Ovary (tissue), 9 donors: Measurements from ENCODE around the gene PXDC1. TPM values are rescaled to one million over a fixed set of nuclear protein-coding genes. Genes with fewer than 3 reads are reported as not detected.

ENCODE experiments used
- DNase-seq, 5 donors: peaks; one replicate each; pipeline ENCODE4 v3.0.0-alpha.2; 2019 to 2020
- H3K27ac ChIP-seq, 2 donors: fragments of 200-600 bp; one replicate each; pipeline versions ENCODE4 v1.5.1 to v1.8.0; 2019 to 2022
- H3K27me3 ChIP-seq: fragments of 200-600 bp; one replicate; pipeline ENCODE4 v1.8.0; 2022
- H3K36me3 ChIP-seq: fragments of 200-600 bp; sonication (generic); one replicate; pipeline ENCODE4 v1.5.1; 2019
- H3K4me1 ChIP-seq: one replicate; pipeline ENCODE4 v1.8.1; 2013; ENCODE audit warnings: mild to moderate bottlenecking, moderate library complexity; ENCODE audit not compliant: insufficient read depth
- H3K4me3 ChIP-seq: fragments of 200-600 bp; sonication (generic); one replicate; pipeline ENCODE4 v1.5.1; 2017
- H3K9me3 ChIP-seq, 2 donors: fragments of 200-600 bp in 1 of 2; sonication (generic) in 1 of 2; one replicate each; pipeline versions ENCODE4 v1.5.1 to v1.8.1; 2013 to 2019; ENCODE audit warnings: mild to moderate bottlenecking in 1 of 2, moderate library complexity in 1 of 2
- EP300 ChIP-seq: sonication (generic); formaldehyde crosslinking; IDR thresholded peaks from one replicate; pipeline ENCODE4 v1.6.1; 2017; ENCODE audit warnings: antibody characterized with exemption
- POLR2A ChIP-seq: fragments of 450-650 bp; IDR thresholded peaks from one replicate; pipeline ENCODE4 v1.6.1; 2017; ENCODE audit warnings: antibody characterized with exemption, mild to moderate bottlenecking, moderate library complexity
- WGBS, 3 donors: extraction: QIAGEN DNeasy Blood & Tissue Kit in 1 of 3; methylation state at CpG; one replicate each; pipeline versions ENCODE4 v1.1.5 to v1.1.7; 2013 to 2017; 5-methylcytosine and 5-hydroxymethylcytosine counted together
- intact Hi-C, 4 donors: fragments of 100-400 bp; cut with DNase I; formaldehyde crosslinking; loops; one replicate each; pipeline versions ENCODE4 v1.11.0 to v1.15.1; 2022 to 2023
- polyA plus RNA-seq, 2 donors: library from polyadenylated mRNA; stranded (reverse); fragments of 200-250 nt in 1 of 2; fragments of 350-450 nt in 1 of 2; fragmentation: Illumina TruSeq in 1 of 2; extraction: RNeasy Lipid Tissue Mini Kit (QIAGEN cat#74804) in 1 of 2; gene quantifications; one replicate each; pipeline ENCODE4 v1.2.3, GENCODE V29; 2013 to 2014
- total RNA-seq, 7 donors: library from RNA; depleted of rRNA in 2 of 7; stranded (reverse); fragments of >200 nt in 2 of 7; fragmentation: NEBNext Ultra II Directional in 3 of 7; extraction: Animal tissue kit (Norgen Biotek cat#: 25700) in 3 of 7; gene quantifications; one replicate each; pipeline versions ENCODE4 v1.1.0 to v1.2.4, GENCODE V29; 2016 to 2023
- TF ChIP-seq, protein P1 (sequence below), 3 donors: fragments of 450-650 bp in 2 of 3; fragments of 200-600 bp in 1 of 3; IDR thresholded peaks; one replicate each; pipeline versions ENCODE4 v1.5.1 to v1.8.0; 2016 to 2022; ENCODE audit warnings: antibody characterized with exemption in 3 of 3, mild to moderate bottlenecking in 1 of 3
- donor health status: DM: no; HTN: no; CAD: no; lungs with moderate emphysema.
- donor health status: DM: no; HTN: no; CAD: no.
- donor health status: Bipolar disorder and iron deficiency.
- donor health status: DM: yes; HTN: yes; CAD: no.
- donor health status: DM: no; HTN: no; CAD: no.
- donor health status: DM: yes; HTN: yes; CAD: no.

Gene PXDC1
- total and polyA plus RNA-seq, 9 donors: 16.1 to 49.4 (median 23.4) TPM

DNA sequence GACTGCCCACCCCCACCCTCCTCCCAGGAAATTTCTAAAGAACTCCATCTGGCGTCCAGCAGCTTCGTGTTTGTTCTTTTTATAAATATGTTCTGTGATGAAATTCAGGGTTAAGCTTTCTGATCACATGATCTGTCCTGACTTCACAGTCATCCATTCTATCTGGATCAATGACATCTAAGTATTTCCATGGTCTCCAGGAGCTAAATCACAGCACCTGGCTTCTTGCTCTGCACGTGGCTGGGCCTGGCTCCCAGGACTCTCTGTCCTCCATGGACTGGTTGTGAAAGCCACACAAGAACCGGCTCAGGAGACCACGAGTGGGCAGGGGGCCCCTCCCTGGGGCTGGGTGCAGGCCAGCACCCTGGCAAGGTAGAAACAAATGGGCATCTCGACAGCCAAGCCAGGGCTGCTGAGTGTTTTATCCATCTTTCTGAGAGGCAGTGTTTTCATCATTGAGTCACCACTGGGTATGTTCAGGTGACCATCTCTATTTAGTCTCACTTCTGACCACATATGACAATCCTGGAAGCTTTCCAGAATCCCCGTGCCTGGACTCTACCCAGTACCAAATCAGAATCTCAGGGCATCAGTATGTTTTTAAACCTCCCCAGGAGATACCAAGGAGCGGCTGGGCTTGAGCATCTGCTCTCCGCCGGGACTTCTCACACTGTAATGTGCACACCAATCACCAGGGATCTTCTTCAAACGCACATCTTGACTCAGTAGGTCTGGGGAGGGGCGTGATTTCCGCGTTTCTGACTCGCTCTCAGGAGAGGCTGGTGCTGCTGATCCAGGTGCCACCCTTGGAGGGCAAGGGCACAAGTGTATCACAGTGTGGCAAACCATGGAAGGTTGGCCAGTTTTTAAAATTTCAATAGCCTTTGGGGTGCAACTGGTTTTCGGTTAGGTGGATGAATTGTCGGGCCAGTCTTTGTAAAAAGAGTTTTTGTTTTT, 31.6 kb upstream of the PXDC1 start:
- no peaks in the 10 kb centered on the region for H3K27me3 ChIP-seq
- WGBS, 3 donors: 67 to 72% (median 72%) methylated on average over 17 of the region's 17 CpGs
- intact Hi-C loops: no loop called here
- no peaks in the 10 kb centered on the region for H3K9me3 ChIP-seq
- H3K4me1 ChIP-seq: no peaks in the 10 kb centered on the region
- H3K4me3 ChIP-seq: no peak overlapping the region
- H3K27ac ChIP-seq: no peak overlapping the region
- DNase-seq: no peak
- no peaks in the 10 kb centered on the region for H3K36me3 ChIP-seq
- TF ChIP-seq EP300 (no peak), POLR2A (no peak)
- TF ChIP-seq, protein P1, sequence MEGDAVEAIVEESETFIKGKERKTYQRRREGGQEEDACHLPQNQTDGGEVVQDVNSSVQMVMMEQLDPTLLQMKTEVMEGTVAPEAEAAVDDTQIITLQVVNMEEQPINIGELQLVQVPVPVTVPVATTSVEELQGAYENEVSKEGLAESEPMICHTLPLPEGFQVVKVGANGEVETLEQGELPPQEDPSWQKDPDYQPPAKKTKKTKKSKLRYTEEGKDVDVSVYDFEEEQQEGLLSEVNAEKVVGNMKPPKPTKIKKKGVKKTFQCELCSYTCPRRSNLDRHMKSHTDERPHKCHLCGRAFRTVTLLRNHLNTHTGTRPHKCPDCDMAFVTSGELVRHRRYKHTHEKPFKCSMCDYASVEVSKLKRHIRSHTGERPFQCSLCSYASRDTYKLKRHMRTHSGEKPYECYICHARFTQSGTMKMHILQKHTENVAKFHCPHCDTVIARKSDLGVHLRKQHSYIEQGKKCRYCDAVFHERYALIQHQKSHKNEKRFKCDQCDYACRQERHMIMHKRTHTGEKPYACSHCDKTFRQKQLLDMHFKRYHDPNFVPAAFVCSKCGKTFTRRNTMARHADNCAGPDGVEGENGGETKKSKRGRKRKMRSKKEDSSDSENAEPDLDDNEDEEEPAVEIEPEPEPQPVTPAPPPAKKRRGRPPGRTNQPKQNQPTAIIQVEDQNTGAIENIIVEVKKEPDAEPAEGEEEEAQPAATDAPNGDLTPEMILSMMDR (IDR thresholded peaks at IDR 0.05): no peak

DNA sequence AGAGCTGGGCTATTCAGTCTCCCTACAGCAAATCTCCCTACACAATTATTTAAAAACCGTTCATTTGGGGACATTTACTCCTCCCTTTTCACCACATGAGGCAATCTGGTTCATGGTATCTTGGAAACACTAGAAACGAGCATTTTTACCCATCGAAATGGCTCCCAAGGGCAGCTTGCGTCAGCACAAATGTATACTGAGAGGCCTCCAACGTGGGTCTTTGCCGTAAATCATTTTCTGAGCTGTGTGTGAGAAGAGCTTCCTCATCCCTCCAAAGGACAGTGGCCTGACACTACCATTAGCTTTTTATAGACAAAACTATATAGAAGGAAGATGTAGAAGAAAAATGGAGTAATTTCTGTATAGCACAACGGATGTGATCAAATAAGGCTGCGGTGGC, 30.0 kb upstream of the PXDC1 start:
- no peak for TF ChIP-seq POLR2A
- intact Hi-C loops: no loop called here
- H3K36me3 ChIP-seq: no peaks in the 10 kb centered on the region
- 84 to 89% (median 87%) methylated on average over 8 of the region's 8 CpGs for WGBS, 3 donors
- no peaks in the 10 kb centered on the region for H3K27me3 ChIP-seq
- H3K9me3 ChIP-seq: no peaks in the 10 kb centered on the region
- no peak overlapping the region for H3K27ac ChIP-seq
- no peak overlapping the region for H3K4me3 ChIP-seq
- no peak for DNase-seq
- H3K4me1 ChIP-seq: no peaks in the 10 kb centered on the region

DNA sequence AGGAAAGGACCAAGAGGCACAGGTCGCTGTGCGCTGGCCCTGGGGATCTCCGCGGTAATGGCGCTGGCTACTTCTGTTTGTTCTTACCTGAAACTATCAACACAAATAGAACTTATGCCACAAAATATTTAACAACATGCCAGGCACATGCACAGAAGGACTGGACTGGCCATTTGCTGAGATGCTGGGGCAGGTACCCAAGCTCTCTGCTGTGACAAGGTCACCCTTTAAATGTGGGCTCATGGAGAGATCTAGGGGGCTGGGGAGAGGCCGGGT, 28.0 kb upstream of the PXDC1 start:
- intact Hi-C loops: no loop called here
- H3K27me3 ChIP-seq: no peaks in the 10 kb centered on the region

DNA sequence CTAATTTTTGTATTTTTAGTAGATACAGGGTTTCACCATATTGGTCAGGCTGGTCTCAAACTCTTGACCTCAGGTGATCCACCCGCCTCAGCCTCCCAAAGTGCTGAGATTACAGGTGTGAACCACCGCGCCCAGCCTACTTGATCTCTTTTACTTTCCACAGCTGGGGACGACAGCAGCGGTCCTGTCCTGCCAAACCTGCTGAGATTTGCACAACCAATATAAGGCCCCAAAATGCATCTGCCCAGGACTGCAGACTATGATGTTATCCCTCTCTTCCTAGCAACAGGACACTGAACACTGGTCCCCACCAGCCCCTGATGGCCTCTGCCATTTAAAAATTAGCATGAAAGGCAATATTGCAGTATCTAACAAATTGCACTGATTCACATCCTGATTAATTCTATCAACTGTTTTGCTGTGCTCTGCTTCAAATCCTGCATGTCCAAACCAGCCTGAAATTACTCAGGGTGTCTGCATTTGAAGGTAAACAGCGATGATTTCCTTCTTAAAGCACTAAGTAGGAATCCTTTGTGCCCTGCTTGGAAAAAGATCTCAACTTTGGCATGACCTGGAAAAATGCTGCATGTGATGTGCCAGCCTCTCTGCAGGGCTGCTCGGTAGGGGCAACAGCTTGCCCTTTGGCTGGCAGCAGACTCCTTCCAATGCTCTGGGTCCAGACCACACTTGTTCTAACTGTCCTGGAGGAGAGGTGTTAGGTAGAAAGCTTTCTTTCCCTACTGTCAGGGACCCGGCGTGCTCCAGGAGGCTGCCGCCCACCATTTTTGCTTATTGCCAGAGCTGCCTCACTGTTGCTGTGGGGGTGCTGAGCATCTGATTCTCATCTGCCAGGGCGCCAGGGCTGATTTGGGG, 27.4 kb upstream of the PXDC1 start:
- no peak overlapping the region for H3K27ac ChIP-seq
- intact Hi-C loops: no loop called here
- 89 to 92% (median 90%) methylated on average over 11 of the region's 11 CpGs for WGBS, 3 donors

More for the DNA sequence above, 28.0 kb upstream of the PXDC1 start:
- no peaks in the 10 kb centered on the region for H3K4me1 ChIP-seq
- H3K36me3 ChIP-seq: no peaks in the 10 kb centered on the region
- H3K27ac ChIP-seq: no peak overlapping the region
- H3K9me3 ChIP-seq: no peaks in the 10 kb centered on the region
- WGBS, 3 donors: 95 to 96% (median 96%) methylated on average over 6 of the region's 6 CpGs
- DNase-seq: no peak
- H3K4me3 ChIP-seq: no peak overlapping the region
- no peak for TF ChIP-seq POLR2A

More for the DNA sequence above, 27.4 kb upstream of the PXDC1 start:
- H3K36me3 ChIP-seq: no peaks in the 10 kb centered on the region
- TF ChIP-seq POLR2A: no peak
- TF ChIP-seq, protein P1 (IDR thresholded peaks at IDR 0.05): no peak
- TF ChIP-seq EP300: no peak
- no peaks in the 10 kb centered on the region for H3K9me3 ChIP-seq
- H3K4me1 ChIP-seq: no peaks in the 10 kb centered on the region
- no peak overlapping the region for H3K4me3 ChIP-seq
- H3K27me3 ChIP-seq: no peaks in the 10 kb centered on the region
- DNase-seq: no peak
